Skeletal muscle cell (primary cell): ENCODE data around the gene MKI67.

Experiments used
- DNase-seq: peaks from one replicate; pipeline ENCODE4 v3.0.0-alpha.2; 2010; ENCODE audit warnings: low read depth
- H3K4me3 ChIP-seq: 2 replicates; pipeline ENCODE4 v1.5.1; 2011; ENCODE audit warnings: low read depth, mild to moderate bottlenecking, control low read depth, low read length, moderate library complexity

Gene MKI67

DNA sequence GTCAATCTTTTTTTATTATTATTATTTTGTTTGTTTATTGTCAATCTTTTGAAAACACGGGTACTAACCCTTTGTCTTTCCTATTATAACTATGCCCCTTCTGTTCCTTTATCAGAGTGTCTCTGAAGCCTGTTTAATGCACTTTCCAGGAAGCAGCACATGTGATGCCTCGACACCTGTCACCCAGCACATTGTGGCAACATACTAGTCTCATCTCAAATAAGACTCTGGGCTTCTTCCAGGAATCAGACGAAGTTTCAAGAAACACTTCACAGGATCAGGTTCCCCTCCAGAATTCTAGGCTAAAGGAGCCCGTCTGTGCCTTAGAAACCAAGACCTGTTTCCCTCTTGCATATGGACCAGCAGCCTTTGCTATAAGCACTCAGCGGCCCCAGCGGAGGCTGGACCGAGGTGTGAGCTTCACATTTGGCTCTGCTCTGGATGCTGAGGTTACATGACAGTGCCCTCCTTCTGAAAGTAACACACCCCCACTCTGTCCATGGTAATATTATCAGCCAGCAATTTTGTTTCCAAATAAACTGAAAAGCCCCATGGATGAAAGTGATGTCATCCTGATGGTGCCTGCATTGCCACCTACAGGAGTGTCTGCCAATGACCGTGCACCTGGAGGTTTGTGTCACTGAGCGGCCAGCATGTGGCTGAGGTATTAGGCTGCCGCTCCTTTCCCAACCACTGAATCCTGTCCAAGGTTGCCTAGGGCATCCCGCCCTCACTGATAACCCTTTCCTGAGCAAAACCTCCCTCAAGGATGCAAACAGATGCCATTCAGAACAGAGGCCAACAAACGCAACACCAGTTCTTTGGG, 38.1 kb downstream of the MKI67 start:
- no peak for DNase-seq
- no peak overlapping the region for H3K4me3 ChIP-seq

DNA sequence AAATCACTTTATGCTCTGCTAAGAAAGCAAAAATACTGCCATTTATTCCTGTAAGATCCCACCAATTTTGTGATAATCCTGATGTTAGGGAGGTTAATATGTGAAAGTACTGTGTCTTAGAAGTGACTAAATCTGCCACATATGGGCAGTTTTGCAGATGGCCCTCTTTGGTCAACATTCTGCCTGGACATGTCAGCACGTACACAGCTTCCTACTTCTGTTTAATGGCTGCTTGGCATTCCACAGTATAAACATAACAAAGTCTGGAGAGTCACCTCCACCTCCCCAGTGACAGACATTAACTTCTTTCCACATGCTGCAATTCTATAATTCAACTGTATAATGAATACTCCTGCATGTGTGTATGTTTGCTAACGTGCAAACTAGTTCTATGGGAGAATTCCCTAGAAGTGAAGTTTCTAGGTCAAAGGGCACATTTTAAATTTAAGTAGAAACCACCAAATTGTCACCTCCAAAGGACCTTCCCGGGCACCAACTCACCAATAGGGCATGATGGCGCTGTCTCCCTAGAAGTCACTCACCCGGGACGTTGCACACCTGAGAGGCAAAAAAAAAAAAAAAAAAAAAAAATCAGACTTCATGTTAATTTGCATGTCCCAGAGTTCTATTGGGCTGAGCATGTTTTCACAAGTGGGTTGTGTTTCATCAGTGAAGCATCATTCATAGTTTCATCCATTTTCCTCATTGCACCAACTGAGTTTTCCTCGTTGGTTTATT, 38.9 kb downstream of the MKI67 start:
- DNase-seq: no peak

DNA sequence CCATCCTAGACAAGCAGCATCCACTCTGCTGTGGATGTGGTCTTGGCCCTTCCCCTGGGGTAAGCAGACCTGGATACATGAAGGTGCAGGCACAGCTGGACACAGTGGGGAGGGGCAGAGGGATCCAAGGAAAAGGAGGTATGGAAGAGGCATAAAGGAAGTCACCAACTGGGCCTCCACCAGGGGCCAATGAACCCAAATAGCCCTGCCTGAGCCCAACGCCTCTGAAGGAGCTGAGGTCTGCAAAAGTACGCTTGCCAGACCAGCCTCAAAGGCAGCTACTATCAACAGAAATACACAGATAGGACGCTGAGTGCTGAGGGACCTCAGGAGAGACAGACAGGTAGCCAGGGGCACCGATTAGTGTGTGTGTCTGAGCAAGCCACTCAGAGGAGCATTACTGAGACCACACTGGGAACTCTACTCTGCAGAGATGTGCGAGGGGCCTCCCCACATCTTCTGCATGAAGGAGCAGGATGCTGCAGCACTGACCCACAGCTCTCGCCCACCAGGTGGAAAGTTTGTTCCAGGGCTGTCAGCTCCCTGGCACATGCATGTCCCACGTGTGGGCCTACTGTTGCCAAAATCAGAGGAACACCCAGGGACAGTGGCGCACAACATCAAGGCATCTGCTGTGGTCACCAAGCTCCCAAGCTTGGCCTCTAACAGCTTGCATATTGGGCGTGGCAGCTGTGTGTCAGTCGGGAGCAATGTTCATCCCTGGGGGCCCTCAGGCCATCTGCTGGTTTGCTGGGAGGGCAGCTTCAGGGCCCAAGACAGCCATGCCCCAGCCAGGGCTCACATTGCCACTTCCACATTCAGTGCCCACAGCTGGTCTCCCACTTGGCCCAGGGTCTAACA, 40.0 kb downstream of the MKI67 start:
- DNase-seq: no peak
- H3K4me3 ChIP-seq: no peak overlapping the region

More for the DNA sequence above, 38.9 kb downstream of the MKI67 start:
- no peak overlapping the region for H3K4me3 ChIP-seq

DNA sequence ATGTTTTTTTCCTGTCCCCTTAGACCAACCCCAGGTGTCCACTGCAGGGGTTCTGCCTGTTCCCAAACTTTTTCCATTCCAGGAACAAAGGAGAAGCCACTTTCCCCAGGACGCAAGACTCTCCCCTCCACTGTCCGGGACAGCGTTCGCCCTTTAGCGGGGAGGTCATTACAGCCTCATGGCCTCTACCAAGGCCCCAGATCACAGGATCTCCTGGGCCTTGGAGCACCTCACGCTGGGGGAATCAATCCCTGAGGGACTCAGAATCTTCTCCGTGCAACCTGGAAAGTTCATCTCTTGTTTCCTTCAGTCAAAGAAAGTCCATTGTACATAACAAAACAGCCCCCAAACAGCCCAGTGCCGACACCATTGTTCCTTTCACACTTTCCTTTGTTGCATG, 41.2 kb downstream of the MKI67 start:
- DNase-seq: no peak
- H3K4me3 ChIP-seq: no peak overlapping the region

DNA sequence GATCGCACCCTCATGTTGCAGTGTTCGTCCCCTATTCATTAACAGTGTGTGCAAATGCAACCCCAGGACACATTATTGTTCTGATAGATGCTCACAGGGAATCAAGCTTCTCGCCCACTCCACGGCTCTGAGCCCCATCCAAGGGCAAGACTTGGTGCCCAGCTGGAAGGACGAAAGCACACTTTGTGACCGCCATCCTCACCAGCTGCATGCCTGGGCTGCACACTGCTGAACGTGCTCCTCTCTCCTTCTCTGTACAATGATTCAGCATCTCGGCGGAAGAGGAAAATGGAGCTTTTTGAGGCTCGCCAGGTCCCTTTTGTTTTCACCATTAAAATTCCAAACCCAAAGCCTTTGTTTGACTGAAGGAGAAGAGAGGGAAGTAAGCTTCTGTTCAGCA, 41.9 kb downstream of the MKI67 start:
- H3K4me3 ChIP-seq: no peak overlapping the region
- no peak for DNase-seq

DNA sequence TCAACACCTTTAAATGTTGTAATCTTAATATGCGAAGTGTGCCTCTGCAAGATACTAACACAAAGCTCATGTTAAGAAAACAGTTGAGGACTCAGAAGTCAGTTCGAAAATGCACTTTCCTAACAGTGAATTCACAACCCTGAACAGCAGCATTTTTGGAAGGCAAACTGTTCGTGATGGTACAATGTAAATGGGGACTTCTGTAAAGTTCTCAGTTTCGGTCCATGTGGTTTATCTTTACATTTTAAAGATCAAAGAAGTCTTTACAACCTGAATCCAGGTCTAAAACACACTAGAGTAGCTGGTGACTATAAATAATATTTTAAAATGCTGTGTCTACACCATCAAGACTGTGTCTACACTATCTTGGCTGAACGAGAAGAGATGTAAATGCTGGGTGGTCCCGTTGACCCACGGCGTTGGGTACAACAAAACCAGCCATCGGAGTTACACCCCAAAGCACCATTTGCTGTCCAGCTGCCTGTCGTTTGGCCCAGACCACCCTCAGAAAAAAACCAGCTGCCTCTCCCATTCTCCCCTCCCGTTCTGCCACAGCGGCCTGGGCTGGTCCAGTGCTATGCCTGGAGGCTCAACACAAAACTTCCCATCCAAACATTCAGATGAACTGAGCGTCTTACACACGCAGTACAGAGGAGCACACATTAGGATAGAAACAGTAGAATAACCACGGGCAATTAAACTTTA, 42.9 kb downstream of the MKI67 start:
- H3K4me3 ChIP-seq: no peak overlapping the region
- no peak for DNase-seq

DNA sequence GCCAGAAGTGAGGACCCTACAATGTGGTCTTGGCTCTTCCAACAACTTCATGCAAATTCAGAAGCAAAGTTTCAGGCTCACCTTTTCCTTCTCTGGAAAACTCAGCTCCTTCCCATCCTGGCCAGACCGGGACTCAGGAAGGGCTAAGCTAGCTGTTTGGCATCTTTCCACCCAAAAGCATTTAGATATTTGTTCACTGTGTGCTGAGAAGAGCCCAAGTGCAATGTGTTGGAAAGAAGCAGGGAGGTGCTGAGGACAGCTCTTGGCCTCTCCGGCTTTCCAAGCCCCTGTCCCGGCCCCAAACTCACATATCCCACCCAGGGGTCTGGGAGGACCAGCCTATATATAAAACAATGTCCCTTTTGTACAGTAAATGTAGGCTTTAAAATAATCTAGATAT, 44.5 kb downstream of the MKI67 start:
- no peak for DNase-seq
- no peak overlapping the region for H3K4me3 ChIP-seq

DNA sequence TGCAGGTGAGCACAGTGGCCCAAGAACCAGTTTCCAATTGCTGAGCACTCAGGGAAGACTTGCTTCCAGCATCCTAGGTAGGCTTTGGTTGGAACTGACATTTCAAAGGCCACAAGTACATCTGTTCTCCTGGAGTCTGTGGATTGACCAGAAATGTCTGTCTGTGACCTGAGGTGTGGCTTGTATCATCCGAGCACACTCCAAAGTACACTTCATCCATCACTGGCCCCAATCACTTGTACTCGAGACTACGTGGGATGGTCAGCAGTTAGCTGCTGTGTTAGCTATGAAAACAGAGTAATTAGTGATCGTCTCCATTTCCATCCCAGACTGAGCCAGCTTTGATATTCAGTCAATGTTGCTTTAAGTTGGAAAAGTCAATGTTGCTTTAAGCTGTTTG, 45.0 kb downstream of the MKI67 start:
- no peak overlapping the region for H3K4me3 ChIP-seq
- DNase-seq: no peak

DNA sequence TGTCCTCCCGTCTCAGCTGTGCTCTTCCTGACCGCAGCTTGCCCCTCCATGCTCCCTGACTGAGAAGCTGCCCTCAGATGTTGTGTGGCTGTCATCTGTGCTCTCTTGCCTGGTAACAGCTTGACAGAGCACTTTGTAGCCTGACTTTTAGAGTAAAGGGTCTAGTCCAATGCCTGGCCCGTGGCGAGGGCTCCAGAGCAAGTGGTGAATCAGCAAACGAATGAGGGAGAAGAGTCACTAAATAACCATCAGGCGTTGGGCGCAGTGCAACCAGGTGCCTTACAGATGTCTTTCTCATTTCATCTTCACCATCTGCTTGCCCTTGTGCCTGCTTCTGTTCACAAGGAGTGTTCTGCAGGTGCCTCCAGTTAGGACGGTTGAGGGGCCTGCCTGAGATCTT, 45.6 kb downstream of the MKI67 start:
- H3K4me3 ChIP-seq: no peak overlapping the region
- DNase-seq: no peak

DNA sequence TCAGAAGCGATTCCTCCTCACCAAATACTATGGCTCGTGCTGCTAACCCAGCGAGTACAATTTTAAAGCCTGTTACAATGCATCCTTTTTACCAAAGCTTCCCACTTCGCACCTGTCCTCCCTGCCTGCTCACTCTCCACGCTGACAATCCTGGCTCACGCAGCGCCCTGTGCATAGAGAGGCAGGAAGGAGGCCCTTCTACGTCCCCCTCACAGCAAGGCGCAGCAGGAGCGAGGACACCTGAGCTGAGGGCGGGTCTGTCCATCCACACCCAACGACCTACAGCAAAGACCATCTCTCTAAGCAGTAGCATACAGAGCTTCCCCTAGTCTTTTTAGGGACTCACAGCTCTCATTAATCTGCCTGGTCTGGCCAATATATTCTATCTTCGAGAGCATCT, 46.0 kb downstream of the MKI67 start:
- DNase-seq: no peak
- no peak overlapping the region for H3K4me3 ChIP-seq

DNA sequence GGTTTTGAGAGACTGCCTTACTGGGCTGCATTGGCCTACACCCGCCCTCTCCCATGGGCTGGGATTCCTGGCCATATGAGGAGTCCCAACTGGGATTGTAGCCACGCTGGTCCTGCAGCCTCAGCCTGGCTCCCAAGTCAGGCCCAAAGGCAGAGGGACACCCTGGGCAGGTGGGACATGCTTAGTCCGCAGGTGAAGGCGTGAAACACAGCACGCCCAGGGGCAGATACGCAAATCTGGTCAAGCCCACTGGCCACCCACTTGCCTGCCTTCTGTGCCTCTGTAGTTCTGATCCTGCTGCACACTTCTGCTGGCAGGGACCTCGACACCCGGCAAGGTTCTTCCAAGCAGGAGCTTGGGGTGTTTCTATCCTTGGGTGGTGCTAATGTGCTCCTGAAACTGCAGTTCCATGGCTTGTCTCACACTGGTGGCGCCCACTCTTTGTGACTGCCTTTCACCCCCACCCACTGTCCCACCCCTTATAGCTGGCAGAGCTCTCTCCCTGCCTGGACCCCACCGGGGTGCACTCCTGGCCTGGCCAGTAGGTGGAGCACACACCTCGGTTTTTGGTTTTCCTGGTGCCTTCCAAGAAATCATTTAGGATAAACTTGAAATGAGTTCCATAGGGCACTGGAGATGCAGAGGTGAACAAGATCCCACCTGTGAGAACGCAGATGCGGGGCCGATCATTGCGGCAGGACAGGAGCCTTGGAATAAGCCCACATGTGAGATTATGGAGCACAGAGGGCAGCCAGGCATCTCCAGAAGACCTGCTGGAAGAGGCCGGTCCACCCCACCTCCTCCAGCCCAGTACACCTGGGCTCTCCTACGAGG, 47.9 kb downstream of the MKI67 start:
- no peak overlapping the region for H3K4me3 ChIP-seq
- no peak for DNase-seq

DNA sequence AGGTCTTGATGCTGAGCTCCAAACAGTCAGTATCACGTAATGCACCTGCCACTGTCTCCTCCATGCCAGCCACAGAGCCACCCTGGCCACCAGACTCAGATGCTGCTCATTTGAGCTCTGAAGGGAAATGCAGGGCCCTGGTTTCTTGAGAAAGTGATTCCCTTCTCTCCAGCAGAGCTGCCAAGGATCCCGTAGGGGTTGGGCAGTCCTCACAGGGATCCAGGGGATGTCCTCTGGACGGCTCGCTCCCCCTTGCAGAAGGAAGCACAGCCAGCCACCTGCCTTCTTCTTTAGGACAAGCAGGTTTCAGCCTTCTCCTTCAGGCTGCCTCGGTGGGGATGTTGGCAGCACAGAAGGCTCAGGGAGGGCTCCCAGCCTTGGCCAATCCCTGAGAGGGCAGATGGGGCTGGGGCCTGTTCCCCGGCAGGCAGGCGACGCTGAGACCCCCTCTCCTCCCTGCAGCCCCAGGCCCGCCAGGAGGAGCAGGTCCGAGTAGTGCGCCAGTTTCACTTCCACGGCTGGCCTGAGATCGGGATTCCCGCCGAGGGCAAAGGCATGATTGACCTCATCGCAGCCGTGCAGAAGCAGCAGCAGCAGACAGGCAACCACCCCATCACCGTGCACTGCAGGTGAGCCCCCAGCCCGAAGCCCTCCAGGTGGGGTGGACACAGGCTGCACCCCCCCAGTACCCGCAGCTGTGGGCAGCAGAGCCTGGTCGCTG, 48.9 kb downstream of the MKI67 start:
- H3K4me3 ChIP-seq: no peak overlapping the region
- no peak for DNase-seq

DNA sequence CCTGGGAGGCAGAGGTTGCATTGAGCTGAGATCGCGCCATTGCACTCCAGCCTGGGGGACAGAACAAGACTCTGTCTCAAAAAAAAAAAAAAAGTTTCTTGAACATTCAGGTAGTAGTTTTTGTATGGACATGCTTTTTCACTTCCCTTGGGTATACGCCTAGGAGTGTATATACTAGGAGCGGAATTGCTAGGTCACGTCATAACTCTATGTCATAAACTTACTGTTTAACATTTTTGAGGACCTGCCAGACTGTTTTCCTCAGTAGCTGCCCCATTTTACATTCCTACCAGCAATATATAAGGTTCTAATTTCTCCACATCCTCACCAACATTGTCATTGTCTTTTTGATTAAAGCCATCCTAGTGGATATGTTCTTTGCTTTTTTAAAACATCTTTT, 51.6 kb downstream of the MKI67 start:
- H3K4me3 ChIP-seq: no peak overlapping the region
- no peak for DNase-seq

DNA sequence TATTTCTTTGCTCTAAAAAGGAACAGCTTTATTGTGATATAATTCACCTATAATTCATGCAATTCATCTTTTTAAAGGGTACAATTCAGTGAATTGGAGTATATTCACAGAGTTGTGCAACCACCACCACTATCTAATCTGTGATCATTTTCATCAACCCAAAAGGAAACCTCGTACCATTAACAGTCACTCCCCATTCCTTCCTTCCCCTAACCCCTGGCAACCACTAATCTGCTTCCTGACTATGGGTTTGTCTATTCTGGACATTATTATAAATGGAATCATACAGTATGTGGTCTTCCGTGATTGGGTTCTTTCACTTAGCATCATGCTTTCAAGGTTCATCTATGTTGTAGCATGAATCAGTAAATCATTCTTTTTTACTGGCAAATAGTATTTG, 52.3 kb downstream of the MKI67 start:
- no peak overlapping the region for H3K4me3 ChIP-seq
- DNase-seq: no peak

DNA sequence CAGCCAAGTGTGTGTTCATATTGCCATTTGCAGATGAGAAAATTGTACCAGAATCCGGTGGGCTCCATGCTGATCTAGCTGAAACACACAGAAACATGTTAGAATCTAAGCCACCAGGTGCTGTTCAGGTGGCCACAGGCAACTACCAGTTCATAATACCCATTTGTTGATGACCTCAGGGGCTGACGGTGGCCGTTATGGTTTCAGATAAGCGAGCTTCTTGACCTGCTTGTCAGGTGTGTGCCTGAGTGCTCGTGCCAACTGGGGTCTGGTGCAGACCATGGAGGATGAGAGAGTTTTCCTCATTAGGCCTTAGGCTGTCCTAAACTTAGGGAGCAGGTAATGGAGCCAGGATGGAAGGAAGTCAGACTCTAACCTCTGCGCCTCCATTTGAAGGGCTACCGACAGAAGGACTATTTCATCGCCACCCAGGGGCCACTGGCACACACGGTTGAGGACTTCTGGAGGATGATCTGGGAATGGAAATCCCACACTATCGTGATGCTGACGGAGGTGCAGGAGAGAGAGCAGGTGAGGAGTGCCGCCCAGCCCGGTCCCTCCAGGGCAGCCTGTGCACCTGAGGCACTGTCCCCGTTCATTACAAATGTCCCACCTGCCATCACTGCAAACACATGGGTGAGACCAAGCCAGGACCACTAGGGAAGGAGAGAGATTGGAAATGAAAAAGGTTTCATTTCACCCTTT, 53.1 kb downstream of the MKI67 start:
- no peak overlapping the region for H3K4me3 ChIP-seq
- DNase-seq: no peak

DNA sequence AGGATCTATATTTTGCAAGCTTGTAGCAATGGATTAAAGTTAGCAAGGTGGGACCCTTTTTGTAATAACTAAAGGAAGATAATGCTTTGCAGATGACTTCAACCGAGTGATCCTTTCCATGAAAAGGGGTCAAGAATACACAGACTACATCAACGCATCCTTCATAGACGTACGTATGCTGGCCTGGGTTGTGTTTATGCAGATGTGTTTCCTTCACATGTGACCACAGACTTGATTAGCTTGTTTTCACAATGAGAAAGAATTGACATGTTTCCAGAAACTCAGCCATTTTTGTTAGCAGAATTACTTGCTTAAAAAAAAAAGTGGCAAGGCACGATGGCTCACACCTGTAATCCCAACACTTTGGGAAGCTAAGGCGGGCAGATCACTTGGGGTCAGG, 54.2 kb downstream of the MKI67 start:
- no peak overlapping the region for H3K4me3 ChIP-seq
- no peak for DNase-seq

DNA sequence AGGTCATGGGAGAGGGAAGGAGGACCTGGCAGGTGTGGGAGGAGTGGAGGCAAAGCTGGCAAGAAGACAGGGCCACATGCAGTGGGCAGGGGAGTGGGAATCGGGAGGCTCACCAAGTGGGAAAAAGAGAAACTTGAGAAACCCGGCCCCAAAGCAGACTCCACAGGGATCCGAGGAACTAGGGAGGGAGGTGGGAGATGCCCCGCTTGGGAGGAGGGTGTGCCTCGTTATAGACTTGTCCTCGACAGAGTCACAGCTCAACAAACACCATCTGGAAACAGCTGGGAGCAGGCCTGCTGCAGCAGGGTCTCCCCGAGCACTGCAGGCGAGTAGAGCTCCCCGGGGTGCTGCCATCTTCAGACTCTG, 54.8 kb downstream of the MKI67 start:
- no peak for DNase-seq
- H3K4me3 ChIP-seq: no peak overlapping the region
